Ureter (tissue), 1 donor: ENCODE data around the gene ARHGEF25. TPM values are rescaled to one million over a fixed set of nuclear protein-coding genes. Genes with fewer than 3 reads are reported as not detected.
"Not testable (repeated sequence)": the region's sequence is repeated elsewhere in the genome, so short reads cannot be mapped to it uniquely, and the experiment has no call there.

Experiments used
- DNase-seq: peaks from one replicate; pipeline ENCODE4 v3.0.0-alpha.2; 2020; ENCODE audit warnings: low spot score
- total RNA-seq: library from RNA; stranded (reverse); gene quantifications from one replicate; pipeline ENCODE4 v1.2.4, GENCODE V29; 2023
- donor health status: DM: yes; HTN: yes; CAD: no.

Gene ARHGEF25
- total RNA-seq, 1 donor from 2014 or later = 41.5 TPM

DNA sequence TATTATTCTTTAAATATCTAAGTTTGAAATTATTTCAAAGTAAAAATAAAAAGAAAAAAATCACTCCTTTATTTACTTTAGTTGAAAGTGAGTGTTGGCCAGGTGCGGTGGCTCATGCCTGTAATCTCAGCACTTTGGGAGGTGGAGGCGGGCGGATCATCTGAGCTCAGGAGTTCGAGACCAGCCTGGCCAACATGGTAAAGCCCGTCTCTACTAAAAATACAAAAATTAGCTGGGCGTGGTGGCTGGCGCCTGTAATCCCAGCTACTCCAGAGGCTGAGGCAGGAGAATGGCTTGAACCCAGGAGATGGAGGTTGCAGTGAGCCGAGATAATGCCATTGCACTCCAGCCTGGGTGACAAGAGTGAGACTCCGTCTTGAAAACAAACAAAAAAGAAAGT is 25.5 kb downstream of the ARHGEF25 start:
- DNase-seq = not testable (repeated sequence)

DNA sequence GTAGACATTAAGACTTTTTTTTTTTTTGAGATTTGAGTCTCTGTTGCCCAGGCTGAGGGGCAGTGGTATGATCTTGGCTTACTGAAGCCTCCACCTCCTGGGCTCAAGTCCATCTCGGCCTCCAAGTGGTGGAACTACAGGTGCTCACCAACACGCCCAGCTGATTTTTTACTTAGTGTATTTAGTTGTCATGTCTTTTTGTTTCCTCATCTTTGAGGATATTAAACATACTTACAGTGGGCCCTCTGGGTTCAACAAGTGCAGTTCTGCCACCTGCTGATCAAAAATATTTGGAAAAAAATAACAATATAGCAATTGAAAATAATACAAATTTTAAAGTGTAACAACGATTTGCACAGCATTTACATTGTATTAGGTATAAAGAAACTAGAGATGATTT is 26.1 kb downstream of the ARHGEF25 start:
- DNase-seq = no peak

DNA sequence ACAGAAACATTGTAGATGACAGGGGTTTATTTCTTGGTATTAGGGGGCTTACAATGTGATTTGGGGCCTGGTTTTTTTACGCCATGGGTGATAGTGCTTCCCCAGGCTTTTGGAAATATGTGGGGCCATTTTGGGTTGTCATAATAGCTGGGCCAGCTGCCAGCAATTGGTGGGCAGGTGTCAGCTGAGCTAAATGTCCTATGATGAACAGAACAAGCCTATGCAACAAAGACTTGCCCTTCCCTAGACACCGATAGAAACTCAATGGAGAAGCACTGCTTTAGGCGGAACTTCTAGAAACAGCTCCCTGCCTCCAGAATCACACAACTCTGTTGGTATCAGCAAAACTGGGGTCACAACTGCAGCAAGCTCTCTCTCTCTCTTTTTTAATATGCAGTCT is 26.9 kb downstream of the ARHGEF25 start:
- no peak for DNase-seq

DNA sequence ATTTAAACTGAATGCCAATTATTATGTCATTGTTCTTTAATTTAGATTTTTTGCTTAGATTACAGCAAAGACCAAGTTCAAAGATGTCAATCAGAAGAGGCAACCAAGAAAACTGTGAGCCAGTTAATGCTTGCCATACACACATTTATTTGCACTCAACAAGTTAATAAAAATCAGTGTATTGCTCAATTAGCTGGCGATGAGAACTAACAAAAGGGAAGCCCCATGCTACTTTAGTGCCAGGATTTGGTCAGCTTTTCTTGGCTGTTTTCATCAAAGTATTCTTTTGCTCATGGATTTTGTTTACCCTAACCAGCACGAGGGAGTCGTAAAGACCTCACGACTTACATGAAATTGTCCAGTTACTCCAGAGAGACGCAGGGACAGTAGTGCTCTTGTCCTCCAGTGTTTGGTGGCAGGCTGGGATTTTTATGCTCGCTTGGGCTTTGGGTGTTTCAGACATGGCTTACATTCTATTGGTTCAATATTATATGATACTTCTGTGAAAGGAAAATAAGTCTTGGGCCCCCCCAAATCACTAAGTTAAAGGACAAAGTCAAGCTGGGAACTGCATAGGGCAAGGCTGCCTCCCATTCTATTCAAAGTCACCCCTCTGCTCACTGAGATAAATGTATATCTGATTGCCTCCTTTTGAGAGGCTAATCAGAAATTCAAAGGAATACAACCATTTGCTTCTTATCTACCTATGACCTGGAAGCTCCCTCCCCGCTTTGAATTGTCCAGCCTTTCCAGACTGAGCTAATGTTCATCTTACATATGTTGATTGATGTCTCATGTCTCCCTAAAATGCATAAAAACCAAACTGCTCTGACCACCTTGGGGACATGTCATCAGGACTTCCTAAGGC is 29.2 kb downstream of the ARHGEF25 start:
- DNase-seq = no peak

DNA sequence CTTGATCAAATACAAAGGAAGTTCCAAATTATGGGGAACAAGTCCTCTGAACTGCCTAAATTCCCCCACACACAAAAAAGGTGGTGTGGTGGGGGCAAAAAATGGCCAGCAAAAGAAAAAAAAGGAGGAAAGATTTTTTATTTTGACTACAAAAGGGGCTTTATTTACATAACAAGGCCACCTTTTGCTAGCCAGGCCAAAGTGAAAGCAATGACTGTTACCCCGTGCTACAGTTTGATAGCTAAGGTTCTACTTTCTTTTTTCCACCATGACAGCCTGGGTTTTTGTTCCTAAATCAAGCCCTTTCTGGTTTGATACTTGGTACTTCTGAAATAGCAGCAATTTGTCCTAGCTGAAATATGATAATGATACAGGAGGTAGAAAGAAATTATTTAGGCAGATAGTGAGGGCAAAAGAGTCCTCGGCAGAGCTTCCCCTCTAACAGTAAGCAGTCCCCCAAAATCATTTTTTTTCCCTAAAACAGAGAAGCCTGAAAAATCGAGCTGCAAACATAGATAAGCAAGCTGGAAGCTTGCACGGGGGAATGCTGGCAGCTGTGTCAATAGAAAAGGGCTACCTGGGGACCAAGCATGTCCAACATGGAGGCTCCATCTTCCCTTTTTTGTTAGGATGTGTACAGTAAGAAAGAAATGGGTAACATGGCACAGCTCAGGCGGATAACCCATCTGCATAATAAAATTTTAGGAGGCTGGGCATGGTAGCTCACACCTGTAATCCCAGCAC is 30.6 kb downstream of the ARHGEF25 start:
- no peak for DNase-seq

DNA sequence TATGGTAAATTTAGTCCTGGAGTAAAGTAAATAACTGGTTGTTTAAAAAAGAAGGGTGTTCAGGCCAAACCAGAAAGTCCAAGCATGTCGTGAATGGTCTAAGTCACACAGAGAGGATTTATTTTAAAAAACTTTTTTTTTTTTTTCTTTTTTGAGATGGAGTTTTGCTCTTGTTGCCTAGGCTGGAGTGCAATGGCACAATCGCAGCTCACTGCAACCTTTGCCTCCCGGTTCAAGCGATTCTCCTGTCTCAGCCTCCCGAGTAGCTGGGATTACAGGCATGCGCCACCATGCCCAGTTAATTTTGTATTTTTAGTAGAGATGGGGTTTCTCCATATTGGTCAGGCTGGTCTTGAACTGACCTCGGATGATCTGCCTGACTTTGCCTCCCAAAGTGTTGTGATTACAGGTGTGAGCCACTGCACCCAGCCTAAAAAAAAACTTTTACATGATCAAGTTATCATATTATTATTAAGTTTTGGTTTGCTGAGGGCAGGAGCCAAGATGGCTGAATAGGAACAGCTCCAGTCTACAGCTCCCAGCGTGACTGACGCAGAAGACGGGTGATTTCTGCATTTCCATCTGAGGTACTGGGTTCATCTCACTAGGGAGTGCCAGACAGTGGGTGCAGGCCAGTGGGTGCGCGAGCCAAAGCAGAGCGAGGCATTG is 34.9 kb downstream of the ARHGEF25 start:
- not testable (repeated sequence) for DNase-seq

DNA sequence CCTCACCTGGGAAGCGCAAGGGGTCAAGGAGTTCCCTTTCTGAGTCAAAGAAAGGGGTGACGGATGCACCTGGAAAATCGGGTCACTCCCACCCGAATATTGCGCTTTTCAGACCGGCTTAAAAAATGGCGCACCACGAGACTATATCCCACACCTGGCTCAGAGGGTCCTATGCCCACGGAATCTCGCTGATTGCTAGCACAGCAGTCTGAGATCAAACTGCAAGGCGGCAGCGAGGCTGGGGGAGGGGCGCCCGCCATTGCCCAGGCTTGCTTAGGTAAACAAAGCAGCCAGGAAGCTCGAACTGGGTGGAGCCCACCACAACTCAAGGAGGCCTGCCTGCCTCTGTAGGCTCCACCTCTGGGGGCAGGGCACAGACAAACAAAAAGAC is 35.4 kb downstream of the ARHGEF25 start:
- DNase-seq = not testable (repeated sequence)

- DNase-seq = no peak
Observed at GRCh38 chr12:57654042-57654441, 42.8 kb downstream of the ARHGEF25 start.

DNA sequence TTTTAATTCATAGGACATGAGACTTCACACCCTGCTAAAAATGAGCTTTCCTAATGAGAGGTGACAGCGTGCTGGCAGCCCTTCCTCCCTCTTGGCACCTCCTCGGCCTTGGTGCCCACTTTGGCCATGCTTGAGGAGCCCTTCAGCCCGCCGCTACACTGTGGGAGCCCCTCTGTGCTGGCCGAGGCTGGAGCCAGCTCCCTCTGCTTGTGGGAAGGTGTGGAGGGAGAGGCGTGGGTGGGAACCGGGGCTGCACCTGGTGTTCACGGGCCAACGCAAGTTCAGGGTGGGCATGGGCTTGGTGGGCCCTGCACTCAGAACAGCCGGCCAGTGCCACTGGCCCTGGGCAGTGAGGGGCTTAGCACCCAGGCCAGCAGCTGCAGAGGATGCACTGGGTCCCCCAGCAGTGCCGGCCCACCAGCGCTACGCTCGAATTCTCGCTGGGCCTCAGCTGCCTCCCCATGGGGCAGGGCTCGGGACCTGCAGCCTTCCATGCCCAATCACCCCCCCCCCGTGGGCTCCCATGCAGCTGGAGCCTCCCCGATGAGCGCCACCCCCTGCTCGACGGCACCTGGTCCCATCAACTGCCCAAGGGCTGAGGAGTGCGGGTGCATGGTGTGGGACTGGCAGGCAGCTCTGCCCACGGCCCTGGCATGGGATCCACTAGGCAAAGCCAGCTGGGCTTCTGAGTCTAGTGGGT is 44.5 kb downstream of the ARHGEF25 start:
- DNase-seq = no peak

- not testable (repeated sequence) for DNase-seq
Observed at GRCh38 chr12:57656408-57656807, 45.2 kb downstream of the ARHGEF25 start.

GRCh38 chr12:57657744-57658143 is 46.5 kb downstream of the ARHGEF25 start:
- no peak for DNase-seq

GRCh38 chr12:57658890-57659289 is 47.7 kb downstream of the ARHGEF25 start:
- no peak for DNase-seq

DNA sequence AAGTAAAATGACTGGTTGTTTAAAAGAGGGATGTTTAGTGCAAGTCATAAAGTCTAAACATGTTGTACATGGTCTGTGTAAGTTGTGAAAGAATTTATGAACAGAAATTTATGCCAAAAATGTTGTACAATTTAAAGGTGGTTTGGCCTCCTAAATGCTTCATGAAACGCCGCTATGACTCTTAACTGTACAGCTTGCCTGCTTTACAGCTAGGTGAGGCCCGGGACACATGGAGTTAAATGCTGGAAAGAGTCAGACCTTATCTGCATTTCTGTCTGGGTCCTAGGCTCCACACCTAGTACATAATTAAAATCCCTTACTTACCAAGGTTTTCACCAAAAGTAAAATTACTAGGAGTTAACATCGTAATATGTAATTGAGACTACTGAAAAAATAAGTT is 50.1 kb downstream of the ARHGEF25 start:
- DNase-seq = no peak

DNA sequence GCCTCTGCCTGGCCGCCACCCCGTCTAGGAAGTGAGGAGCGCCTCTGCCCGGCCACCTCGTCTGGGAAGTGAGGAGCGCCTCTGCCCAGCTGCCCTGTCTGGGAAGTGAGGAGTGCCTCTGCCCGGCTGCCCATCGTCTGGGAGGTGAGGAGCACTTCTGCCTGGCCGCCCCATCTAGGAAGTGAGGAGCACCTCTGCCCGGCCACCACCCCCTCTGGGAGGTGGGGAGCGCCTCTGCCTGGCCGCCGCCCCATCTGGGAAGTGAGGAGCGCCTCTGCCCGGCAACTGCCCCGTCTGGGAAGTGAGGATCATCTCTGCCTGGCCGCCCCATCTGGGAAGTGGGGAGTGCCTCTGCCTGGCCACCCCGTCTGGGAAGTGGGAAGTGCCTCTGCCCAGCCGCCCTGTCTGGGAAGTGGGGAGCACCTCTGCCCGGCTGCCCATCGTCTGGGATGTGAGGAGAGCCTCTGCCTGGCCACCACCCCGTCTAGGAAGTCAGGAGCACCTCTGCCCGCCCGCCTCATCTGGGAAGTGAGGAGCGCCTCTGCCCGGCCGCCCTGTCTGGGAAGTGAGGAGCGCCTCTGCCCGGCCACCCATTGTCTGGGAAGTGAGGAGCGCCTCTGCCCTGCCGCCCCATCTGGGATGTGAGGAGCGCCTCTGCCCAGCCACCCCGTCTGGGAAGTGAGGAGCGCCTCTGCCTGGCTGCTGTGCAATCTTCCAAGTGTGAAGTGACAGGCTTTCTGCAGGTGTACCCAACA is 54.0 kb downstream of the ARHGEF25 start:
- not testable (repeated sequence) for DNase-seq

Other genes starting within 250 kb of the ARHGEF25 start
- 75.3 TPM for gene R3HDM2, start 180.4 kb upstream of the ARHGEF25 start, total RNA-seq
- gene INHBC, start 176.7 kb upstream of the ARHGEF25 start, total RNA-seq = not detected
- 0.23 TPM for gene INHBE, start 156.1 kb upstream of the ARHGEF25 start, total RNA-seq
- gene GLI1, start 151.7 kb upstream of the ARHGEF25 start, total RNA-seq = 4.2 TPM
- 10.0 TPM for gene ARHGAP9, start 131.6 kb upstream of the ARHGEF25 start, total RNA-seq
- 327 TPM for gene MARS1, start 123.4 kb upstream of the ARHGEF25 start, total RNA-seq
- 30.8 TPM for gene DDIT3, start 90.9 kb upstream of the ARHGEF25 start, total RNA-seq
- gene MBD6, start 88.6 kb upstream of the ARHGEF25 start, total RNA-seq = 177 TPM
- 104 TPM for gene DCTN2, start 64.2 kb upstream of the ARHGEF25 start, total RNA-seq
- gene KIF5A, start 61.4 kb upstream of the ARHGEF25 start, total RNA-seq = 0.99 TPM
- 48.0 TPM for gene PIP4K2C, start 20.2 kb upstream of the ARHGEF25 start, total RNA-seq
- 40.0 TPM for gene DTX3, start 6.6 kb upstream of the ARHGEF25 start, total RNA-seq
- gene B4GALNT1, start 21.8 kb downstream of the ARHGEF25 start, total RNA-seq = 3.3 TPM
- gene OS9, start 82.7 kb downstream of the ARHGEF25 start, total RNA-seq = 201 TPM
- gene AGAP2, start 127.3 kb downstream of the ARHGEF25 start, total RNA-seq = 2.8 TPM
- 45.6 TPM for gene TSPAN31, start 133.6 kb downstream of the ARHGEF25 start, total RNA-seq
- gene CDK4, start 140.9 kb downstream of the ARHGEF25 start, total RNA-seq = 86.5 TPM
- 12.1 TPM for gene MARCHF9, start 143.7 kb downstream of the ARHGEF25 start, total RNA-seq
- 1.6 TPM for gene CYP27B1, start 155.6 kb downstream of the ARHGEF25 start, total RNA-seq
- 50.1 TPM for gene METTL1, start 160.7 kb downstream of the ARHGEF25 start, total RNA-seq
- gene EEF1AKMT3, start 161.2 kb downstream of the ARHGEF25 start, total RNA-seq = 9.8 TPM
- 32.9 TPM for gene TSFM, start 171.4 kb downstream of the ARHGEF25 start, total RNA-seq
- 5.2 TPM for gene AVIL, start 207.3 kb downstream of the ARHGEF25 start, total RNA-seq
- gene CTDSP2, start 235.3 kb downstream of the ARHGEF25 start, total RNA-seq = 130 TPM